Measurements from ENCODE around the gene ANKS4B.
A peak's percentile ranks its signal among the peaks of the same experiment; 100 is the strongest.

GRCh38 chr16:21301168-21301894 lies 67.8 kb downstream of the ANKS4B start:
- no peak for TF ChIP-seq EZH2 (IDR thresholded peaks at IDR 0.05)
- 0 out of 2 replicates have a peak, but pooled peaks have one; percentile 19 for TF ChIP-seq POLR2AphosphoS5 (IDR thresholded peaks at IDR 0.05; ENCODE audit: borderline replicate concordance, low read depth, low read length)
- no peak for TF ChIP-seq FOXP2 (optimal IDR thresholded peaks at IDR 0.05; ENCODE audit: control extremely low read depth, extremely low read length, insufficient read depth)

Data from SK-N-MC (cell line).